Prostate gland (tissue), 2 donors: Measurements from ENCODE around the gene CEP131. TPM values are rescaled to one million over a fixed set of nuclear protein-coding genes. Genes with fewer than 3 reads are reported as not detected.

Experiments used
- DNase-seq: peaks from one replicate; pipeline ENCODE4 v3.0.0-alpha.2; 2019; ENCODE audit warnings: low spot score
- H3K27ac ChIP-seq, 2 donors: fragments of 200-600 bp; sonication (generic); 2 replicates each; pipeline ENCODE4 v1.5.1; 2017 to 2019
- H3K27me3 ChIP-seq: fragments of 200-600 bp; sonication (generic); replicated peaks from 2 replicates; pipeline ENCODE4 v1.5.1; 2019; ENCODE audit not compliant: insufficient read depth
- H3K36me3 ChIP-seq, 2 donors: fragments of 200-600 bp; sonication (generic); 1 replicate in 1 of 2; 2 replicates in 1 of 2; pipeline versions ENCODE4 v1.5.1 to v1.8.1; 2017 to 2019
- H3K4me1 ChIP-seq: fragments of 200-600 bp; sonication (generic); replicated peaks from 2 replicates; pipeline ENCODE4 v1.5.1; 2019
- H3K4me3 ChIP-seq, 2 donors: fragments of 200-600 bp; sonication (generic); 2 replicates each; pipeline ENCODE4 v1.5.1; 2017 to 2019
- H3K9me3 ChIP-seq: fragments of 200-600 bp; sonication (generic); 2 replicates; pipeline ENCODE4 v1.5.1; 2017
- CTCF ChIP-seq, 4 experiments: fragments of 200-600 bp in 2 of 4; fragments of 450-650 bp in 2 of 4; sonication (generic) in 2 of 4; IDR thresholded peaks; 1 replicate in 3 of 4; 2 replicates in 1 of 4; pipeline ENCODE4 v1.5.1; 2016 to 2019; ENCODE audit warnings: antibody characterized with exemption in 4 of 4, mild to moderate bottlenecking in 2 of 4, moderate library complexity in 2 of 4
- POLR2A ChIP-seq: fragments of 450-650 bp; IDR thresholded peaks from one replicate; pipeline ENCODE4 v1.6.1; 2016; ENCODE audit warnings: antibody characterized with exemption, mild to moderate bottlenecking
- POLR2AphosphoS5 ChIP-seq: sonication (generic); formaldehyde crosslinking; IDR thresholded peaks from one replicate; pipeline ENCODE4 v1.6.1; 2017; ENCODE audit warnings: antibody characterized with exemption
- WGBS: methylation state at CpG from one replicate; pipeline ENCODE4 v1.1.5; 2018; 5-methylcytosine and 5-hydroxymethylcytosine counted together
- intact Hi-C: fragments of 100-400 bp; cut with DNase I; formaldehyde crosslinking; loops from one replicate; pipeline ENCODE4 v1.14.2; 2022
- total RNA-seq, 2 donors: library from RNA; depleted of rRNA; stranded (reverse); fragments of >200 nt; gene quantifications; one replicate each; pipeline ENCODE4 v1.1.0, GENCODE V29; 2016

The CEP131 gene
- total RNA-seq, 2 donors from 2014 or later, result 7.1 to 24.0 TPM

GRCh38 chr17:81153340-81153803, 69.4 kb downstream of the CEP131 start:
- TF ChIP-seq POLR2AphosphoS5 (no peak), CTCF (IDR thresholded peaks at IDR 0.05) (no peak), POLR2A (no peak)
- DNase-seq, result no peak
- intact Hi-C loops, result no loop called here
- H3K27ac ChIP-seq, result no peak overlapping the region
- H3K9me3 ChIP-seq, result no peaks in the 10 kb centered on the region
- WGBS, result 88% methylated on average over 17 of the region's 17 CpGs
- no peak overlapping the region for H3K4me3 ChIP-seq
- H3K4me1 ChIP-seq, result no peaks in the 10 kb centered on the region
- no peaks in the 10 kb centered on the region for H3K27me3 ChIP-seq
- no peaks in the 10 kb centered on the region for H3K36me3 ChIP-seq

GRCh38 chr17:81152288-81152828, 70.4 kb downstream of the CEP131 start:
- intact Hi-C loops, result no loop called here
- no peak overlapping the region for H3K4me3 ChIP-seq
- no peak for DNase-seq
- no peaks in the 10 kb centered on the region for H3K9me3 ChIP-seq
- H3K36me3 ChIP-seq, result no peaks in the 10 kb centered on the region
- H3K27ac ChIP-seq, result no peak overlapping the region
- 89% methylated on average over 8 of the region's 8 CpGs for WGBS
- no peaks in the 10 kb centered on the region for H3K27me3 ChIP-seq
- no peaks in the 10 kb centered on the region for H3K4me1 ChIP-seq
- no peak for TF ChIP-seq POLR2AphosphoS5
- no peak for TF ChIP-seq POLR2A
- no peak for TF ChIP-seq CTCF (IDR thresholded peaks at IDR 0.05)

- intact Hi-C loops, result no loop called here
- TF ChIP-seq CTCF (IDR thresholded peaks at IDR 0.05) (no peak), POLR2AphosphoS5 (no peak), POLR2A (no peak)
- no peaks in the 10 kb centered on the region for H3K4me1 ChIP-seq
- H3K27me3 ChIP-seq, result no peaks in the 10 kb centered on the region
- no peaks in the 10 kb centered on the region for H3K36me3 ChIP-seq
- H3K9me3 ChIP-seq, result no peaks in the 10 kb centered on the region
- no peak overlapping the region for H3K27ac ChIP-seq
- DNase-seq, result no peak
- 76% methylated on average over 12 of the region's 13 CpGs for WGBS
- H3K4me3 ChIP-seq, result no peak overlapping the region
These were observed 71.5 kb downstream of the CEP131 start for GRCh38 chr17:81151278-81151677.

DNA sequence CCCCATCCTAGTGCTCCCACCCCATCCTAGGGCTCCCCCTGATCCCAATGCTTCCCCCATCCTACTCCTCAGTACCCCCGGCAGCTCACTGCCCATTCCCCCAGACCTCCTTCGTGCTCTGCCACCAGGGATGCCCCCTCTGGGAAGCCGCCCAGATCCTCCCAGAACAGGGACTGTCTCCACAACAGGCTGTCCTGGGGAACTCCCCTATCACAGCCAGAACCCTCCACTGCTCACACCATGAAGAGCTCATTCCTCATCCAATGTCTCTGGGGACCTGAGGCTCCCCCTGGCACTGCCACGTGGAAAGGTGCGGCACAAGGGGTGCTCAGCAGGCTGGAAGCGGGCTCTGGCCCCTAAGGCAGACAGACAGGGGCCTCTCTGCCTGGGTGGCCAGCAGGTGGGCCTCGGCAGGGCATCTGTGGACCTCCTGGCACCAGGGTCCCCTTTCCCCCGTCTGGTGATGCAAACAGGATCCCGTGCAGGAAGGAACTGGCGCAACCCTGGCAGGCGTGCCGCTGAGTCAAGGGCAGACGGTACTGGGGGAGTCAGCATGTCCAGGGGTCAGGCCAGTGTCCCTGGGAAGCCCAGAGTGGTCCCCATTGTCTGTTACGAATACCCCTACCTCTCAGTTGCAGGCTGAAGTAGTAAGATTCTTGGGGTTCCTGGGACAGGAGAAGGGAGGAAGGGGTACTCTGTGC, 72.2 kb downstream of the CEP131 start:
- Histone ChIP-seq H3K4me3 (no peak overlapping the region), H3K27me3 (no peaks in the 10 kb centered on the region), H3K27ac (no peak overlapping the region), H3K4me1 (no peaks in the 10 kb centered on the region), H3K9me3 (no peaks in the 10 kb centered on the region), H3K36me3 (no peaks in the 10 kb centered on the region)
- no peak for DNase-seq
- intact Hi-C loops, result no loop called here
- 79% methylated on average over 12 of the region's 14 CpGs for WGBS
- TF ChIP-seq POLR2A (no peak), CTCF (IDR thresholded peaks at IDR 0.05) (no peak), POLR2AphosphoS5 (no peak)
